ENCODE measurements around the gene CHI3L2. TPM values are rescaled to one million over a fixed set of nuclear protein-coding genes. Genes with fewer than 3 reads are reported as not detected.

CHI3L2 gene
- total RNA-seq, 4 donors from 2014 or later: 0.69 to 0.77 TPM; not detected in 2

DNA sequence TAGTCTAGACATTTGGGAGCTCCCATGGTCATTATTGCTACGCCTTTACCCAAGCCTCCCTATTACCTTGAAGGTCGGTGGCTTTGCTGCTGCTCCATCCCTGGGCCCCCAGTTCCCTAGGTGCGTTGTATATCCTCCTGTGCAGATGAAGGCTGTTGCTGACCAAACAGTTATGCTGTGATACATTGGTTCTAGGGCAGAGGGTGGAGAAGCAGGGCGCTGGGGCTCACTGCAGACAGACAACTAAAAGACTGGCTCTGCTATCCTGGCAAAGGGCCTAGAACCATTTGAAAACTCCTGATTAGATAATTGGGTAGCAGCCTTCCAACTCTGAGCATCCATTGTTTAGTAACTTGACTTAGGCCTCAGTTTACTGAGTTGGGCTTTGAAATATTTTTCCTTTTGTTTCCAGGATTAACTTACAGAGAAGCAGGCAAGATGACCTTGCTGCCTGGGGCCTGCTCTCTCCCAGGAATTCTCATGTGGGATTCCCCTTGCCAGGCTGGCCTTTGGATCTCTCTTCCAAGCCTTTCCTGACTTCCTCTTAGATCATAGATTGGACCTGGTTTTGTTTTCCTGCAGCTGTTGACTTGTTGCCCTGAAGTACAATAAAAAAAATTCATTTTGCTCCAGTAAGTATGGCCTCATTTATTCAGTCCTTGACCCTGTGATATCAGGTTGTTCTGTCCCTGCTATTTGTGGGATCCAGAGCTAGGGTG lies 15.5 kb downstream of the CHI3L2 start:
- no peaks in the 10 kb centered on the region for H3K27me3 ChIP-seq
- DNase-seq: no peak
- no peak overlapping the region for H3K27ac ChIP-seq
- H3K36me3 ChIP-seq: no peaks in the 10 kb centered on the region
- TF ChIP-seq POLR2A (IDR thresholded peaks at IDR 0.05): no peak
- TF ChIP-seq, protein P1, sequence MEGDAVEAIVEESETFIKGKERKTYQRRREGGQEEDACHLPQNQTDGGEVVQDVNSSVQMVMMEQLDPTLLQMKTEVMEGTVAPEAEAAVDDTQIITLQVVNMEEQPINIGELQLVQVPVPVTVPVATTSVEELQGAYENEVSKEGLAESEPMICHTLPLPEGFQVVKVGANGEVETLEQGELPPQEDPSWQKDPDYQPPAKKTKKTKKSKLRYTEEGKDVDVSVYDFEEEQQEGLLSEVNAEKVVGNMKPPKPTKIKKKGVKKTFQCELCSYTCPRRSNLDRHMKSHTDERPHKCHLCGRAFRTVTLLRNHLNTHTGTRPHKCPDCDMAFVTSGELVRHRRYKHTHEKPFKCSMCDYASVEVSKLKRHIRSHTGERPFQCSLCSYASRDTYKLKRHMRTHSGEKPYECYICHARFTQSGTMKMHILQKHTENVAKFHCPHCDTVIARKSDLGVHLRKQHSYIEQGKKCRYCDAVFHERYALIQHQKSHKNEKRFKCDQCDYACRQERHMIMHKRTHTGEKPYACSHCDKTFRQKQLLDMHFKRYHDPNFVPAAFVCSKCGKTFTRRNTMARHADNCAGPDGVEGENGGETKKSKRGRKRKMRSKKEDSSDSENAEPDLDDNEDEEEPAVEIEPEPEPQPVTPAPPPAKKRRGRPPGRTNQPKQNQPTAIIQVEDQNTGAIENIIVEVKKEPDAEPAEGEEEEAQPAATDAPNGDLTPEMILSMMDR (IDR thresholded peaks at IDR 0.05): no peak
- no peaks in the 10 kb centered on the region for H3K9me3 ChIP-seq
- intact Hi-C loops (cut with DNase I; ENCODE audit: low total_unique reads): no loop called here
- no peaks in the 10 kb centered on the region for H3K4me1 ChIP-seq
- no peak overlapping the region for H3K4me3 ChIP-seq

DNA sequence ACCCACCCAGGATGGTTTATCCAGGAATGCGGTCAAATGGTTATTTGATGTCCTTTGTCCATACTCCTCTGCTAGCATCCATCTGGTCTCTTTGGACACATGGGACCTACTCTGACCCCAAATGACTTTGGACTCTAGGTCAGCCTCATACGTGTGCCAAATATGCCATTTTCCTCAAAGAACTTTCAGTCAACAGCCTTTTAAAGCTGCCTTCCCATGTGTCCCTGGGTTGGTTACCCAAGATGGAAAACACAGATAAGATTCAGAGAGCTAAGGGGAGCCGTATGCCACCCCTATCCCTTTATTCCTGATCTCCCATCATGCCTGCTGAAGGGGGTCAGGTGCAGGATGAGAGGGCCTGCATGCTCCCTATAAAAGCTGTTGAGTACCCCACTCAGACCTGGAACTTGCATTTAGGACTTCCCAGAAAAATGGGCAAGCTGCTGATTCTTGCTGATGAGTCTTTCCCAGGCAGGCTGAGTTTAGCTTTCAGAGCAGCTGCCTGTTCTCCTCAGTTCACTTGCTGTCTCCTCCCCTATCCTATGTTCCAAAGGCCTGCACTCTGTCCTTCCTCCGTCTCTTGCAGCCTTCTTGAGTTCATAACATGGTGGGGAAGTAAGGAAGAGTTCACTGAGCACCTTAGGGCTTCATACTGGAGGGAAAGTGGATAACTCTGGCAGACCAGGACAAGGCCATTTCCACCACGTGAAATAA lies 19.8 kb downstream of the CHI3L2 start:
- Histone ChIP-seq H3K4me1 (no peaks in the 10 kb centered on the region), H3K4me3 (no peak overlapping the region), H3K9me3 (no peaks in the 10 kb centered on the region), H3K27ac (no peak overlapping the region), H3K27me3 (no peaks in the 10 kb centered on the region), H3K36me3 (no peaks in the 10 kb centered on the region)
- no peak for DNase-seq
- intact Hi-C loops (cut with DNase I; ENCODE audit: low total_unique reads): no loop called here
- no peak for TF ChIP-seq POLR2A (IDR thresholded peaks at IDR 0.05)
- TF ChIP-seq, protein P1 (IDR thresholded peaks at IDR 0.05): no peak

DNA sequence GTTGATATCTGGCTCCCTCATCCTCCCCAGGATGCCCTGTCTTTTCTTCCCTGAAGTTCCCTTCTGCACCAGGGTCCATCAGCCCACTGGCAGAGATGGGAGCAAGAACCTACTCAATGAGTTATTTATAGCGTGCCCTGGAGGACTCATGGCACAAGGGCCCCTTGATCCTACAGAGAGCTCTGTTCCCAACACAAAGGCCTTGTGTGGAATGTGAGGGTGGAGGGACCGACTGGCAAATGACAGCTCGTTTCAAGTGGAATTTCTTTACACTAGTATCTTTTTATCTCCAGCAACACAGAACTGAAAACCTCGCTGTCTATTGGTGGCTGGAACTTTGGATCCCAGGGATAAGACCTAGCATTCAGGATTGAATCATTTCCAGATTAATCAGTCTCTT lies 22.4 kb downstream of the CHI3L2 start:
- H3K4me1 ChIP-seq: no peaks in the 10 kb centered on the region
- intact Hi-C loops (cut with DNase I; ENCODE audit: low total_unique reads): no loop called here
- no peak for TF ChIP-seq POLR2A (IDR thresholded peaks at IDR 0.05)
- TF ChIP-seq, protein P1 (IDR thresholded peaks at IDR 0.05): no peak

DNA sequence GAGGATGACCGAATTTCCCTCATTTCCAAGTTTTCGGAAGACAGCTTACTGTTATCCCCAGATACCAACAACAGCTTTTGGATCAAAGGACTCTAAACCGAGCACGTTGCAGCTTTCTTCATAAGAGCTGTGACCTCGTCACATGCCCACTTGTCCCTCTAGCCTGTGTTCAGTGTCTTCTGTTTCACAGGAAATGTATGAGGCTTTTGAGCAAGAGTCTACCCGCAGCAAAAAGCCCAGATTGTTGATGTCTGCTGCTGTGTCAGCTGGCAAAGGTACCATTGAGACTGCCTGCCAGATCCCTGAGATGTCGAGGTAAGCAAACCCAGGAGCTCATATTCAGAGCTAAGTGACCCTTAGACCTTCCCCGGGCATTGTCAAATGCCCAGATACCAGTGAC lies 24.1 kb downstream of the CHI3L2 start:
- H3K4me3 ChIP-seq: no peak overlapping the region
- intact Hi-C loops (cut with DNase I; ENCODE audit: low total_unique reads): no loop called here
- TF ChIP-seq, protein P1 (IDR thresholded peaks at IDR 0.05): no peak
- TF ChIP-seq POLR2A (IDR thresholded peaks at IDR 0.05): no peak

More for the DNA sequence above, 22.4 kb downstream of the CHI3L2 start:
- DNase-seq: no peak
- H3K36me3 ChIP-seq: no peaks in the 10 kb centered on the region
- H3K27ac ChIP-seq: no peak overlapping the region
- H3K4me3 ChIP-seq: no peak overlapping the region
- H3K27me3 ChIP-seq: no peaks in the 10 kb centered on the region
- H3K9me3 ChIP-seq: no peaks in the 10 kb centered on the region

DNA sequence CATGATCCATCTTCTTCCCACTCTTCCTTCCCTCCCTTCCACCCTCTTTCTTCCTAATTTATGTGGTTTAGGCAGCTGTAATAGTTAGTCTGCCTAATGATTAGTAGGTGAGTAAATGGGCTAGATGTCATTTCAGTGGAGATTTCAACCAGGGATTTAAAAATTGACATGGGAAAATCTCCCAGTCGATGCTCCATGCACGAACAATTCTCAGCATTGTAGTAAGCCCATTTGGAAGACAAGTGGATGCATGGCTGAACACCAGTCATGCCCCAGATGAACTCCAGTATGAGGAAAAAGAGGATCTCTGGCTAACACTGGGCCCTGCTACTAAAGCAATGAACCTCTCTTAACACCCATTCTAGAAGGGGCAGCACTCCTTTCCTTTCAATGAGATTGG lies 25.3 kb downstream of the CHI3L2 start:
- Histone ChIP-seq H3K27me3 (no peaks in the 10 kb centered on the region), H3K36me3 (no peaks in the 10 kb centered on the region), H3K4me1 (no peaks in the 10 kb centered on the region), H3K9me3 (no peaks in the 10 kb centered on the region), H3K27ac (no peak overlapping the region), H3K4me3 (no peak overlapping the region)
- DNase-seq: no peak
- no peak for TF ChIP-seq POLR2A (IDR thresholded peaks at IDR 0.05)
- TF ChIP-seq, protein P1 (IDR thresholded peaks at IDR 0.05): no peak
- intact Hi-C loops (cut with DNase I; ENCODE audit: low total_unique reads): no loop called here

More for the DNA sequence above, 24.1 kb downstream of the CHI3L2 start:
- no peaks in the 10 kb centered on the region for H3K36me3 ChIP-seq
- H3K27ac ChIP-seq: no peak overlapping the region
- H3K27me3 ChIP-seq: no peaks in the 10 kb centered on the region
- no peak for DNase-seq
- H3K9me3 ChIP-seq: no peaks in the 10 kb centered on the region
- no peaks in the 10 kb centered on the region for H3K4me1 ChIP-seq
